Retinal pigment epithelial cell (primary cell): Measurements from ENCODE around the gene BMP6.

Experiments
- DNase-seq: peaks from one replicate; pipeline ENCODE4 v3.0.0-alpha.2; 2010; ENCODE audit warnings: low read depth
- H3K4me3 ChIP-seq: 2 replicates; pipeline ENCODE4 v1.5.1; 2011; ENCODE audit warnings: mild to moderate bottlenecking, low read length, control low read depth, moderate library complexity
- TF ChIP-seq, protein P1 (sequence below): conservative IDR thresholded peaks from 2 replicates; pipeline ENCODE4 v1.5.1; 2011; ENCODE audit warnings: low read depth, low read length, control low read depth, inconsistent platforms

Gene BMP6

DNA sequence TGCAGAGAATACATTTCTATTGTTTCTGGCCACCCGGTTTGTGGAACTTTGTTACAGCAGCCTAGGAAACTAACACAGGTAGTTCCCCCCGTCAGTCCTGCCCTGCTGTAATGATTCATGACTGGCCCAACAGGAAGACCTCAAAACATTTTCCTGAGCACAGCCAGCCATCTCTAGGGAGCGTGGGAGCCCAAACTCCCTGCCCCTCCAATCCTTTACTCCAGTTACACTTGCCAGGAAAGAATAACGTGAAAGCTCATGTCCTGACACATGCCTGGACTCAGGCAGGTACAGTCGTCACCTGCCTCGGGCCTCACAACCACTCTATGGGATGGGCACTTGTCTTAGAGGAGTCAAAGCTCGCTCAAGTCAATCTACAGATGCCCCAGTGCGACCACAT is 176.3 kb downstream of the BMP6 start:
- H3K4me3 ChIP-seq: no peak overlapping the region
- TF ChIP-seq, protein P1, sequence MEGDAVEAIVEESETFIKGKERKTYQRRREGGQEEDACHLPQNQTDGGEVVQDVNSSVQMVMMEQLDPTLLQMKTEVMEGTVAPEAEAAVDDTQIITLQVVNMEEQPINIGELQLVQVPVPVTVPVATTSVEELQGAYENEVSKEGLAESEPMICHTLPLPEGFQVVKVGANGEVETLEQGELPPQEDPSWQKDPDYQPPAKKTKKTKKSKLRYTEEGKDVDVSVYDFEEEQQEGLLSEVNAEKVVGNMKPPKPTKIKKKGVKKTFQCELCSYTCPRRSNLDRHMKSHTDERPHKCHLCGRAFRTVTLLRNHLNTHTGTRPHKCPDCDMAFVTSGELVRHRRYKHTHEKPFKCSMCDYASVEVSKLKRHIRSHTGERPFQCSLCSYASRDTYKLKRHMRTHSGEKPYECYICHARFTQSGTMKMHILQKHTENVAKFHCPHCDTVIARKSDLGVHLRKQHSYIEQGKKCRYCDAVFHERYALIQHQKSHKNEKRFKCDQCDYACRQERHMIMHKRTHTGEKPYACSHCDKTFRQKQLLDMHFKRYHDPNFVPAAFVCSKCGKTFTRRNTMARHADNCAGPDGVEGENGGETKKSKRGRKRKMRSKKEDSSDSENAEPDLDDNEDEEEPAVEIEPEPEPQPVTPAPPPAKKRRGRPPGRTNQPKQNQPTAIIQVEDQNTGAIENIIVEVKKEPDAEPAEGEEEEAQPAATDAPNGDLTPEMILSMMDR: no peak
- DNase-seq: no peak

DNA sequence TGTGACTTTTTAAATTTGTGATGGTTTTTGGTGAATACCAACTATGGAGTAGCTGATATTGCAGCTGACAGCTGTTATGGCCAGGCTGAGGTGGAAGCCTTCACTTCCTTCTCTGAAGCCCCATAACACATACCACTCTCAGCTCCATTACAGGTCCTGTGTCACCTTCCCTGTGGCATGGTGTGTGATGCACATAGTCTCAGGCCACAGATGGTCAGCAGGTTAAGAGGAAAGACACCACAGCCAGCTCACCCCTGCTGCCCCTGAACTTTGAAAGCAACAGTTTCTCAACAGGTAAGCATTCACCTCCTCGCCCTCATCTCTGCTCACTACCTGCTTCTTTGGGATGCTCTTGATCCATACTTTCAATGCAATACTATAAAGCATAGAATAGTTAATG is 177.0 kb downstream of the BMP6 start:
- TF ChIP-seq, protein P1: no peak
- H3K4me3 ChIP-seq: no peak overlapping the region
- DNase-seq: no peak

DNA sequence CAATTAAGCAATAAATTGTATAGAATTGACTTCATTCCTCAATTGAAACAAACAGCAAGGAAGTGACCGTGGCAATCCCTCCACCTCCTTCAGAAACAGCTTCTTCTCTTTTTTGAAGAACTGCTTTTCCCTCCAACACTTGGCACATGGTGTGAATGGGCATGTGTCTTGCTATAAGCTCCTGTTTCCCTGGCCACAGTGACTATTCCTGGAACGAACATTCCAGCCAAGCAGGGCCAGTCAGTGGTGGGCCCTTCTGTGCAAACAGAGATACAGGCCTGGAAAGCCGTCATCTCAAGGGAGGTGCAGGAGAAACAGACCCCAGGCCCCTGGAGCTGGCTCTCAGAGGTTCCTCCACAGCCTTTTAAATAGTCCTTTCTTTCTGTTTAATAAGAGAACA is 177.8 kb downstream of the BMP6 start:
- DNase-seq: no peak
- no peak overlapping the region for H3K4me3 ChIP-seq
- TF ChIP-seq, protein P1: no peak

DNA sequence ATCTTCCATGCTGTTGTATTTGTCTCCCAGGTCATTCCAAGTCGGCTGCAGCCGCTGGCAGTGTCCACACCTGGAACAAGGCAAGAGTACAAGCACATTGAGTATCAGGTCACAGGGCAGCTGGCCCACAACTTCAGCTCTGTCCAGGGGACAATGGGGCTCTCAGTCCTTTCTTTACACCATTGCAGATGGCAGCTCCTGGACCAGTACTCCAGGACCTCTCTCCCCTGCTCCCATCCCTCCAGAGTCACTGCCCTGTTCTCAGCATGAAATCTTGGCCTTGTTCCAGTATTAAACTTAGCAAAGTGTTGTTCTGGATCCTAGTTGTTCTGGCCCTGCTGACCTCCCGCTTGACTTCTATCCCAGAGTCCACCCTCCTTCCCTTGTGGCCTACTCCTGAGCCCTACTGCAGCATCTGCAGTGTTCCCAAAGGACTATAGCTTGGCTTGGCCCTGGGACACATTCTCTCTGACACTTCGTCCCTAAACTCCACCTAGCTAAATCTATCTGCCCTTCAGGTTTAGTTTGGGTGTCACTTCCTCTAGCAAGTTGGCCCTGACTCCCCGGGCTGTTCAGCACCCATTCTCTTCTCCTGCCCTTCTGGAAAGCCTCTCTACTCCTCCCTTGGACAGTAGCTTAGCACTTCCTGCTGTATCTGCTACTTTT is 178.9 kb downstream of the BMP6 start:
- no peak for DNase-seq
- TF ChIP-seq, protein P1: no peak

DNA sequence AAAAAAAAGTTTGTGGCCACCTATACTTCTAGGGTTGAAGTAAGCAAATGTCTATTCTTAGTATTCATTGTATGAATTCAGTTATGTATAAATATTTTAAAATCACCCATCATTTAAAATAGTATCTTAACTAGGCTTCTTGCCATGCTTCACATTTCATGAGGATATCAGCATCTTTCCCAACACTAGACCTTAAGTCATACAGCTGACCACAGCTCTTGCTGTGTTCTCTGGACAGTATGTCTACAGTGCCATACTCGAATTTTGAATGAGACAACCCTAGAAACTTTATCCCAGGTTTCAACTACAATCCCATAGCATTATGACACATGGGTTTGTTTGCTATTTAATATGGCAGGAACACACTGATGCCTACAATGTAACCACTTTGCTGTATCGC is 179.5 kb downstream of the BMP6 start:
- DNase-seq: no peak
- no peak overlapping the region for H3K4me3 ChIP-seq
- TF ChIP-seq, protein P1: no peak

More for the DNA sequence above, 178.9 kb downstream of the BMP6 start:
- H3K4me3 ChIP-seq: no peak overlapping the region

DNA sequence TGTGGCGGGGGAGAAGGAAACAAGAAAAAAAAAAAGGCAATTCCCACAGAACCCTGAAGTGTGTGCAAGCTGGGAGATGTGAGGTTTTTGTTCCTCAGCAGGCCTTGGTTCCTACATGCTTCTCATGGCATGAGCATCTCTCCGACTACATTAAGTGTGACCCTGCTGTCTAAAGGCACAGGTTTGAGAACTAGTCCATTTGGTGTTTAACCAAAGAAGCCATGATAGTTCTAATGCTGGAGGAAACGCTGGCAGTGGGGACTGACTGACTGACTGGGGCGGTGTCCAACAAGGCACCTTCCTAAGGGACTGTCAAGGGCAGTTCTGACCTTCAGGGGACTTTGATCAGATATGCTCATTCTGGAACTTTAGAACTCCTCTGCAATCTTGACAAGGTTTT is 180.8 kb downstream of the BMP6 start:
- DNase-seq: no peak
- no peak overlapping the region for H3K4me3 ChIP-seq
- TF ChIP-seq, protein P1: no peak

DNA sequence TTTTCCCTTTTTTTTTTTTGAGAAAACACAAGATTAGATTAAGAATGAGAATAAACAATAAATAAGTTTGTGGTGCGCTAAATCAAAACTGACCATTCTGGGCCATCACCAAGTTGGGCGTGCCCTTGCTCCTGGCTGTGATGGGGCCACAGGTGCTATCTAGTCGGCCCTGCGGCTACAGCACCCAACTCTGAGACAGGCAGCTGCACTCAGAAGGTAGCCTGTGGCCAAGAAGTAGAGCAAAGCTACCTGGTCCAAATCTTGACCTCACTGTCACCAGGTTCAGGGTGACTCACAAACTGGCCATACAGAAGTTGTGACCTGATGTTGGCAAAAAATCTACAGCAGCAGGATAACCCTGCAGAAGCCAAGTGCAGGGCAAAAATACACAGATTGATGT is 181.3 kb downstream of the BMP6 start:
- H3K4me3 ChIP-seq: no peak overlapping the region
- no peak for DNase-seq
- TF ChIP-seq, protein P1: no peak
